ENCODE measurements around the gene NAA80.
A peak's percentile ranks its signal among the peaks of the same experiment; 100 is the strongest.

Gene NAA80

GRCh38 chr3:50271314-50271936 is 27.8 kb downstream of the NAA80 start:
- H3K9me3 ChIP-seq (ENCODE audit: control insufficient read depth, low read length) = no peaks in the 10 kb centered on the region
- H3K9ac ChIP-seq = peak overlapping the region; percentile 81
- peak overlapping the region; percentile 85 for H2AFZ ChIP-seq
- H3K79me2 ChIP-seq = peaks cover 10% of the 10 kb centered on the region
- H3K4me1 ChIP-seq = peaks cover 66% of the 10 kb centered on the region
- TF ChIP-seq CTCF (IDR thresholded peaks at IDR 0.05) = no peak
- H3K27ac ChIP-seq = peak overlapping the region; percentile 98
- H3K27me3 ChIP-seq (ENCODE audit: control insufficient read depth, insufficient read depth, low read length) = no peaks in the 10 kb centered on the region
- H3K4me3 ChIP-seq (ENCODE audit: low read depth, low read length) = peak overlapping the region; percentile 39
- H3K4me2 ChIP-seq (ENCODE audit: low read length) = peak overlapping the region; percentile 63
- no peaks in the 10 kb centered on the region for H3K36me3 ChIP-seq (ENCODE audit: control insufficient read depth, insufficient read depth, low read length)

- H3K27ac ChIP-seq = peak overlapping the region; percentile 98
- peaks cover 10% of the 10 kb centered on the region for H3K79me2 ChIP-seq
- H3K9me3 ChIP-seq (ENCODE audit: control insufficient read depth, low read length) = no peaks in the 10 kb centered on the region
- H3K4me2 ChIP-seq (ENCODE audit: low read length) = peak overlapping the region; percentile 63
- peak overlapping the region; percentile 39 for H3K4me3 ChIP-seq (ENCODE audit: low read depth, low read length)
- H3K27me3 ChIP-seq (ENCODE audit: control insufficient read depth, insufficient read depth, low read length) = no peaks in the 10 kb centered on the region
- no peaks in the 10 kb centered on the region for H3K36me3 ChIP-seq (ENCODE audit: control insufficient read depth, insufficient read depth, low read length)
- H3K9ac ChIP-seq = peak overlapping the region; percentile 81
- TF ChIP-seq CTCF (IDR thresholded peaks at IDR 0.05) = no peak
- peak overlapping the region; percentile 85 for H2AFZ ChIP-seq
- H3K4me1 ChIP-seq = peaks cover 74% of the 10 kb centered on the region
Measured at GRCh38 chr3:50270422-50271224, 28.6 kb downstream of the NAA80 start.

- Histone ChIP-seq H3K36me3 (ENCODE audit: control insufficient read depth, insufficient read depth, low read length) (no peaks in the 10 kb centered on the region), H3K27me3 (ENCODE audit: control insufficient read depth, insufficient read depth, low read length) (no peaks in the 10 kb centered on the region), H2AFZ (no peak overlapping the region), H3K79me2 (peaks cover 10% of the 10 kb centered on the region), H3K9ac (no peak overlapping the region), H3K4me2 (ENCODE audit: low read length) (peak overlapping the region; percentile 63), H3K4me1 (peaks cover 81% of the 10 kb centered on the region), H3K4me3 (ENCODE audit: low read depth, low read length) (no peak overlapping the region), H3K9me3 (ENCODE audit: control insufficient read depth, low read length) (no peaks in the 10 kb centered on the region), H3K27ac (peak overlapping the region; percentile 98)
- TF ChIP-seq CTCF (IDR thresholded peaks at IDR 0.05) = no peak
Measured at GRCh38 chr3:50269977-50270413, 29.2 kb downstream of the NAA80 start.

GRCh38 chr3:50269460-50269859 is 29.7 kb downstream of the NAA80 start:
- Histone ChIP-seq H3K9me3 (ENCODE audit: control insufficient read depth, low read length) (no peaks in the 10 kb centered on the region), H3K27me3 (ENCODE audit: control insufficient read depth, insufficient read depth, low read length) (no peaks in the 10 kb centered on the region), H3K4me1 (peaks cover 84% of the 10 kb centered on the region), H3K79me2 (peaks cover 10% of the 10 kb centered on the region), H3K4me3 (ENCODE audit: low read depth, low read length) (peak overlapping the region; percentile 38), H3K27ac (peak overlapping the region; percentile 98), H3K36me3 (ENCODE audit: control insufficient read depth, insufficient read depth, low read length) (no peaks in the 10 kb centered on the region), H3K9ac (peak overlapping the region; percentile 35), H3K4me2 (ENCODE audit: low read length) (peak overlapping the region; percentile 63), H2AFZ (peak overlapping the region; percentile 41)
- TF ChIP-seq CTCF (IDR thresholded peaks at IDR 0.05) = no peak

Measured in parathyroid adenoma (tissue), 2 donors.